PFSK-1 (cell line): ENCODE data around the gene RMND1.

Experiments
- FOXP2 ChIP-seq: optimal IDR thresholded peaks from 2 replicates; pipeline ENCODE3; 2011; ENCODE audit warnings: borderline replicate concordance, control low read depth, inconsistent platforms; ENCODE audit not compliant: insufficient read depth; ENCODE audit errors: extremely low read length, extremely low read depth
- POLR2AphosphoS5 ChIP-seq: IDR thresholded peaks from 2 replicates; pipeline ENCODE4 v1.6.1; 2012; ENCODE audit warnings: low read depth, mild to moderate bottlenecking, control low read depth, low read length, moderate library complexity
- REST ChIP-seq, 2 experiments: IDR thresholded peaks; 2 replicates each; pipeline versions ENCODE4 v1.6.1 to v1.8.0; 2011 to 2012; ENCODE audit warnings: low read depth in 2 of 2, low read length in 2 of 2, control low read depth in 1 of 2, inconsistent platforms in 1 of 2, mild to moderate bottlenecking in 1 of 2, moderate library complexity in 1 of 2; ENCODE audit not compliant: insufficient read depth in 1 of 2
- SIN3A ChIP-seq: IDR thresholded peaks from 2 replicates; pipeline ENCODE4 v1.6.1; 2012; ENCODE audit warnings: mild to moderate bottlenecking, low read length, moderate library complexity, borderline replicate concordance; ENCODE audit not compliant: insufficient read depth
- TAF1 ChIP-seq: IDR thresholded peaks from 2 replicates; pipeline ENCODE4 v1.6.1; 2012; ENCODE audit warnings: low read length, control low read depth, borderline replicate concordance; ENCODE audit not compliant: insufficient read depth

Gene RMND1

GRCh38 chr6:151436802-151437201 is 15.1 kb downstream of the RMND1 start:
- TF ChIP-seq FOXP2 (no peak), SIN3A (no peak), TAF1 (no peak), REST (IDR thresholded peaks at IDR 0.05; ENCODE audit: insufficient read depth in 1 of 2, low read depth in 2 of 2, low read length in 2 of 2) (no peak), POLR2AphosphoS5 (no peak)

GRCh38 chr6:151436300-151436699 is 15.6 kb downstream of the RMND1 start:
- no peak for TF ChIP-seq TAF1
- no peak for TF ChIP-seq POLR2AphosphoS5
- TF ChIP-seq SIN3A, result no peak
- no peak for TF ChIP-seq FOXP2
- TF ChIP-seq REST (IDR thresholded peaks at IDR 0.05; ENCODE audit: insufficient read depth in 1 of 2, low read depth in 2 of 2, low read length in 2 of 2), result no peak

- TF ChIP-seq TAF1, result no peak
- no peak for TF ChIP-seq FOXP2
- no peak for TF ChIP-seq REST (IDR thresholded peaks at IDR 0.05; ENCODE audit: insufficient read depth in 1 of 2, low read depth in 2 of 2, low read length in 2 of 2)
- TF ChIP-seq POLR2AphosphoS5, result no peak
- no peak for TF ChIP-seq SIN3A
Observed at GRCh38 chr6:151434369-151434768, 17.6 kb downstream of the RMND1 start.

GRCh38 chr6:151432651-151433050 is 19.3 kb downstream of the RMND1 start:
- no peak for TF ChIP-seq POLR2AphosphoS5

GRCh38 chr6:151431337-151431736 is 20.6 kb downstream of the RMND1 start:
- TF ChIP-seq TAF1 (no peak), POLR2AphosphoS5 (no peak), SIN3A (no peak), FOXP2 (no peak), REST (IDR thresholded peaks at IDR 0.05; ENCODE audit: insufficient read depth in 1 of 2, low read depth in 2 of 2, low read length in 2 of 2) (no peak)
